WTC11 (cell line): ENCODE data around the gene ZNF556. TPM values are rescaled to one million over a fixed set of nuclear protein-coding genes. Genes with fewer than 3 reads are reported as not detected.

Source experiments
- AR ChIP-seq: fragments of 250-450 bp; sonication (Bioruptor Pico); IDR thresholded peaks from 2 replicates; pipeline ENCODE4 v1.9.0; 2021; ENCODE audit warnings: mild to moderate bottlenecking
- ATF1 ChIP-seq: sonication (generic); formaldehyde crosslinking; IDR thresholded peaks from 2 replicates; pipeline ENCODE4 v1.8.1; 2023; ENCODE audit warnings: mild to moderate bottlenecking, moderate library complexity, missing genetic modification reagents
- ATF3 ChIP-seq: sonication (generic); formaldehyde crosslinking; conservative IDR thresholded peaks from 2 replicates; pipeline ENCODE4 v1.8.1; 2022; ENCODE audit warnings: mild to moderate bottlenecking, missing genetic modification reagents
- ATF6 ChIP-seq: sonication (generic); formaldehyde crosslinking; IDR thresholded peaks from 2 replicates; pipeline ENCODE4 v1.8.1; 2023; ENCODE audit warnings: mild to moderate bottlenecking, missing genetic modification reagents
- CTCF ChIP-seq: fragments of 200-600 bp; IDR thresholded peaks from 2 replicates; pipeline ENCODE4 v1.8.0; 2022; ENCODE audit warnings: antibody characterized with exemption
- E2F1 ChIP-seq: sonication (generic); formaldehyde crosslinking; IDR thresholded peaks from 2 replicates; pipeline ENCODE4 v1.8.0; 2022; ENCODE audit warnings: mild to moderate bottlenecking, missing genetic modification reagents
- E2F4 ChIP-seq: sonication (generic); formaldehyde crosslinking; IDR thresholded peaks from 2 replicates; pipeline ENCODE4 v1.8.1; 2022; ENCODE audit warnings: low read depth, mild to moderate bottlenecking, moderate library complexity, missing genetic modification reagents, borderline replicate concordance
- ESRRA ChIP-seq: sonication (generic); formaldehyde crosslinking; IDR thresholded peaks from 2 replicates; pipeline ENCODE4 v1.8.1; 2022; ENCODE audit warnings: mild to moderate bottlenecking, missing genetic modification reagents, borderline replicate concordance
- FOXK1 ChIP-seq: sonication (generic); formaldehyde crosslinking; IDR thresholded peaks from 2 replicates; pipeline ENCODE4 v1.8.0; 2022; ENCODE audit warnings: mild to moderate bottlenecking, moderate library complexity, missing genetic modification reagents
- IRF2 ChIP-seq: sonication (generic); formaldehyde crosslinking; IDR thresholded peaks from 2 replicates; pipeline ENCODE4 v1.8.0; 2022; ENCODE audit warnings: low read depth, missing genetic modification reagents, borderline replicate concordance
- NFATC4 ChIP-seq: fragments of 250-450 bp; sonication (Bioruptor Pico); IDR thresholded peaks from 2 replicates; pipeline ENCODE4 v1.9.0; 2021; ENCODE audit warnings: mild to moderate bottlenecking
- NFE2L1 ChIP-seq: sonication (generic); formaldehyde crosslinking; IDR thresholded peaks from 2 replicates; pipeline ENCODE4 v1.8.1; 2023; ENCODE audit warnings: missing genetic modification reagents
- OVOL2 ChIP-seq: fragments of 250-450 bp; sonication (Bioruptor Pico); IDR thresholded peaks from 2 replicates; pipeline ENCODE4 v1.9.0; 2021; ENCODE audit warnings: mild to moderate bottlenecking, borderline replicate concordance
- PREB ChIP-seq: sonication (generic); formaldehyde crosslinking; IDR thresholded peaks from 2 replicates; pipeline ENCODE4 v1.8.1; 2022; ENCODE audit warnings: mild to moderate bottlenecking, missing genetic modification reagents, moderate library complexity, borderline replicate concordance
- RELA ChIP-seq: sonication (generic); formaldehyde crosslinking; IDR thresholded peaks from 2 replicates; pipeline ENCODE4 v1.8.1; 2022; ENCODE audit warnings: missing genetic modification reagents, mild to moderate bottlenecking, borderline replicate concordance
- TCF7 ChIP-seq: sonication (generic); formaldehyde crosslinking; IDR thresholded peaks from 2 replicates; pipeline ENCODE4 v1.8.0; 2022; ENCODE audit warnings: mild to moderate bottlenecking, low read depth, missing genetic modification reagents, moderate library complexity
- TEAD4 ChIP-seq: sonication (generic); formaldehyde crosslinking; IDR thresholded peaks from 2 replicates; pipeline ENCODE4 v1.8.0; 2022; ENCODE audit warnings: mild to moderate bottlenecking, missing genetic modification reagents
- USF1 ChIP-seq: sonication (generic); formaldehyde crosslinking; IDR thresholded peaks from 2 replicates; pipeline ENCODE4 v1.8.0; 2022; ENCODE audit warnings: mild to moderate bottlenecking, missing genetic modification reagents
- ZNF532 ChIP-seq: fragments of 250-450 bp; sonication (Bioruptor Pico); IDR thresholded peaks from 2 replicates; pipeline ENCODE4 v1.9.0; 2021; ENCODE audit warnings: mild to moderate bottlenecking, borderline replicate concordance
- ZSCAN18 ChIP-seq: fragments of 250-450 bp; sonication (Bioruptor Pico); IDR thresholded peaks from 2 replicates; pipeline ENCODE4 v2.1.2; 2022; ENCODE audit warnings: mild to moderate bottlenecking, moderate library complexity
- total RNA-seq: library from RNA; stranded (reverse); gene quantifications from 3 replicates; pipeline ENCODE4 v1.2.3, GENCODE V29; 2021

ZNF556 gene
- total RNA-seq, 1 experiment from 2014 or later, result 0.11 TPM

GRCh38 chr19:2819540-2820111, 47.5 kb upstream of the ZNF556 start, which contains the start of gene ZNF554 (continued):
- TF ChIP-seq CTCF (peak; percentile 89), ESRRA (CRISPR knock-in tag) (0 out of 2 replicates have a peak, but pooled peaks have one; percentile 37), E2F4 (CRISPR knock-in tag) (no peak), NFE2L1 (no peak), PREB (CRISPR knock-in tag) (no peak), USF1 (peak; percentile 59; the same call in 1 of the 2 replicates), ZSCAN18 (CRISPR knock-in tag) (no peak), ATF3 (CRISPR knock-in tag) (no peak), ATF1 (CRISPR knock-in tag) (no peak), ATF6 (CRISPR knock-in tag) (no peak), TEAD4 (0 out of 2 replicates have a peak, but pooled peaks have one; percentile 29), AR (no peak), FOXK1 (0 out of 2 replicates have a peak, but pooled peaks have one; percentile 26), TCF7 (no peak), IRF2 (no peak), E2F1 (CRISPR knock-in tag) (no peak), NFATC4 (no peak), ZNF532 (no peak), RELA (no peak), OVOL2 (CRISPR knock-in tag) (no peak)
